GM18867 (cell line): Measurements from ENCODE around the gene LRPPRC.
"Not testable (repeated sequence)": the region's sequence is repeated elsewhere in the genome, so short reads cannot be mapped to it uniquely, and the experiment has no call there.

ENCODE experiments used
- ATAC-seq: cut with Tn5 transposase; IDR thresholded peaks from one replicate; pipeline ENCODE4 v1.9.1; 2021; ENCODE audit warnings: mild to moderate bottlenecking, moderate library complexity; ENCODE audit not compliant: unreplicated experiment

Gene LRPPRC

GRCh38 chr2:43995733-43996533 is at the start of gene LRPPRC:
TSS of gene LRPPRC (minus strand) at chr2:43995989. CDS start at chr2:43995947, 42 bp downstream.
- peak; percentile 92 for ATAC-seq

- no peak for ATAC-seq
Measured at GRCh38 chr2:44045061-44045460, 49.3 kb upstream of the LRPPRC start.

- peak; percentile 99 for ATAC-seq
Measured at GRCh38 chr2:44044281-44044720, 48.5 kb upstream of the LRPPRC start.

- no peak for ATAC-seq
Measured at GRCh38 chr2:44040365-44040764, 44.6 kb upstream of the LRPPRC start.

GRCh38 chr2:44038277-44038676 is 42.5 kb upstream of the LRPPRC start:
- ATAC-seq = no peak

- no peak for ATAC-seq
Measured at GRCh38 chr2:44037221-44037620, 41.4 kb upstream of the LRPPRC start.

- no peak for ATAC-seq
Measured at GRCh38 chr2:44033947-44034346, 38.2 kb upstream of the LRPPRC start.

GRCh38 chr2:44027076-44027475 is 31.3 kb upstream of the LRPPRC start:
- not testable (repeated sequence) for ATAC-seq

- no peak for ATAC-seq
Measured at GRCh38 chr2:44016282-44016681, 20.5 kb upstream of the LRPPRC start.

GRCh38 chr2:44015239-44015638 is 19.4 kb upstream of the LRPPRC start:
- no peak for ATAC-seq

GRCh38 chr2:44013205-44013604 is 17.4 kb upstream of the LRPPRC start:
- ATAC-seq = not testable (repeated sequence)

- ATAC-seq = no peak
Measured at GRCh38 chr2:44010266-44010665, 14.5 kb upstream of the LRPPRC start.

GRCh38 chr2:44009136-44009735 is 13.4 kb upstream of the LRPPRC start:
- ATAC-seq = no peak

GRCh38 chr2:44005846-44006245 is 10.1 kb upstream of the LRPPRC start:
- no peak for ATAC-seq

GRCh38 chr2:44004735-44005602 is 9.2 kb upstream of the LRPPRC start:
- no peak for ATAC-seq

- ATAC-seq = no peak
Measured at GRCh38 chr2:44001716-44002115, 5.9 kb upstream of the LRPPRC start.

GRCh38 chr2:43998263-43998662 is 2.5 kb upstream of the LRPPRC start:
- no peak for ATAC-seq

- ATAC-seq = no peak
Measured at GRCh38 chr2:43993437-43993836, 2.4 kb downstream of the LRPPRC start.

GRCh38 chr2:43989545-43989944 is 6.2 kb downstream of the LRPPRC start:
- ATAC-seq = no peak

GRCh38 chr2:43986600-43986999 is 9.2 kb downstream of the LRPPRC start:
- no peak for ATAC-seq

- no peak for ATAC-seq
Measured at GRCh38 chr2:43985359-43985758, 10.4 kb downstream of the LRPPRC start.
